Measurements from ENCODE around the gene ADD3. TPM values are rescaled to one million over a fixed set of nuclear protein-coding genes. Genes with fewer than 3 reads are reported as not detected.

Gene ADD3
- total and polyA plus RNA-seq, 2 of the 13 experiments (the other 11 are each of a cell fraction or from before 2014, with no cell fraction given): 44.7 to 57.5 TPM

DNA sequence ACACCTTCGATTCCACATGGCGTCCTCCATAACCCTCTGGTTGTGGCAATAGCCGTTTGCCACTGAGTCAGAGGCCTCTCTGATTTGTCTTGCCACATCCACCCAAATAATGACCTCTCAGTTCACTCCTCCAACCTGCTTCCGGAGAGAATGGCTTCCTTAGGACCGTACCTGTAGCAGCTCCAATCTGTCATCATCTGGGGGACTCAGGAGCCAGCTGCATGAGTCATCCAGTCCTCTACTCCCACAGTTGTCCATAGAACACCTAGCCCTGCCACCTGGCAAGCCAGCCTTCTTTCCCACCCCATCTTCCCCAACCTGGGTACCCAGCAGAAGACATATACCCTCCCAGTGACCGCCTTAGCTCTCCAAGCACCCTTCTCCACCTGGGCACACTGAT is 135.2 kb downstream of the ADD3 start (continued):
- TF ChIP-seq, protein P1, sequence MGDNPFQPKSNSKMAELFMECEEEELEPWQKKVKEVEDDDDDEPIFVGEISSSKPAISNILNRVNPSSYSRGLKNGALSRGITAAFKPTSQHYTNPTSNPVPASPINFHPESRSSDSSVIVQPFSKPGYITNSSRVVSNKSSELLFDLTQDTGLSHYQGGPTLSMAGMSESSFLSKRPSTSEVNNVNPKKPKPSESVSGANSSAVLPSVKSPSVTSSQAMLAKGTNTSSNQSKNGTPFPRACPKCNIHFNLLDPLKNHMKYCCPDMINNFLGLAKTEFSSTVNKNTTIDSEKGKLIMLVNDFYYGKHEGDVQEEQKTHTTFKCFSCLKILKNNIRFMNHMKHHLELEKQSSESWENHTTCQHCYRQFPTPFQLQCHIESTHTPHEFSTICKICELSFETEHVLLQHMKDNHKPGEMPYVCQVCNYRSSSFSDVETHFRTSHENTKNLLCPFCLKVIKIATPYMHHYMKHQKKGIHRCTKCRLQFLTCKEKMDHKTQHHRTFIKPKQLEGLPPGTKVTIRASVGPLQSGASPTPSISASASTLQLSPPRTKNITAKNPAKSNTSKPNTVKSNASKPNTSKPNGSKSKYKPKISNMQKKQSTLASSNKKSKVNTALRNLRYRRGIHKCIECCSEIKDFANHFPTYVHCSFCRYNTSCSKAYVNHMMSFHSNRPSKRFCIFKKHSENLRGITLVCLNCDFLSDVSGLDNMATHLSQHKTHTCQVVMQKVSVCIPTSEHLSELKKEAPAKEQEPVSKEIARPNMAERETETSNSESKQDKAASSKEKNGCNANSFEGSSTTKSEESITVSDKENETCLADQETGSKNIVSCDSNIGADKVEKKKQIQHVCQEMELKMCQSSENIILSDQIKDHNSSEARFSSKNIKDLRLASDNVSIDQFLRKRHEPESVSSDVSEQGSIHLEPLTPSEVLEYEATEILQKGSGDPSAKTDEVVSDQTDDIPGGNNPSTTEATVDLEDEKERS (CRISPR knock-in tag; IDR thresholded peaks at IDR 0.05): no peak
- no peak for TF ChIP-seq MXI1 (IDR thresholded peaks at IDR 0.05; ENCODE audit: borderline replicate concordance, low read depth, low read length)
- TF ChIP-seq FIP1L1 (IDR thresholded peaks at IDR 0.05; ENCODE audit: borderline replicate concordance, insufficient read depth, low read depth, low read length): no peak

DNA sequence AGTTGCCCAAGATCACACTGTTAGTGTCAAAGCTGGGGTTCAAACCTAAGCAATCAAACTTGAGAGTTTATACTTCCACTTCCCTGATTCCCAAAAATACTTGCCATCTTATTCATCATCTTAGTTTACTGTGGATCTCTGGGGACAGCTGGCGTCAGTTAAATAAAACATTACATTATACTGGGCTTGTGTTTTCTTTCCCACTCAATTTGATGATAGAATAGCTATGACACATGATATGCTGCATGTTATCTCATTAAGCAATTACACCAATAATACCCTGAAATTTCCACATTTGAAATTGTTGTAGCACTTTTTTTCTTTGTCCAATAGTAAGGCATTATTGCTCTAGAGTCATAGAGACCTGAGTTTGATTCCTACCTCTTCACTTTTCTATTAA is 136.7 kb downstream of the ADD3 start:
- no peak for DNase-seq (ENCODE audit: low spot score)
- Histone ChIP-seq H3K4me1 (ENCODE audit: insufficient read depth, low read length) (peaks cover 12% of the 10 kb centered on the region), H3K36me3 (replicated peaks in 1 of 2; ENCODE audit: control insufficient read depth in 1 of 2, insufficient read depth in 2 of 2, low read length in 2 of 2) (no peaks in the 10 kb centered on the region), H3K9me3 (ENCODE audit: low read length) (no peaks in the 10 kb centered on the region), H4K20me1 (ENCODE audit: insufficient read depth, low read length) (no peaks in the 10 kb centered on the region), H3K27ac (ENCODE audit: extremely low read length, insufficient read depth, low read length) (no peak overlapping the region), H2AFZ (ENCODE audit: low read length) (no peak overlapping the region), H3K27me3 (ENCODE audit: control insufficient read depth in 1 of 2, insufficient read depth in 2 of 2, low read length in 2 of 2) (peaks cover 0 to 15% of the 10 kb centered on the region in 2 experiments; a peak in 2 of 5 replicates), H3K9ac (ENCODE audit: insufficient read depth, low read depth, low read length) (no peak overlapping the region), H3K4me2 (ENCODE audit: low read depth, low read length) (no peak overlapping the region), H3K4me3 (replicated peaks in 1 of 3; ENCODE audit: insufficient read depth in 1 of 3, low read depth in 2 of 3, low read length in 3 of 3) (no peak overlapping the region), H3K79me2 (ENCODE audit: insufficient read depth, low read length) (no peaks in the 10 kb centered on the region)
- FAIRE-seq: no peak
- BruUV-seq (replicated peaks): no TSS peak
- TF ChIP-seq SATB2 (CRISPR knock-in tag; IDR thresholded peaks at IDR 0.05) (no peak), ZNF124 (CRISPR knock-in tag; IDR thresholded peaks at IDR 0.05) (no peak), ZNF747 (CRISPR knock-in tag; IDR thresholded peaks at IDR 0.05; ENCODE audit: borderline replicate concordance) (no peak), NPAS2 (CRISPR knock-in tag; IDR thresholded peaks at IDR 0.05; ENCODE audit: borderline replicate concordance) (no peak), THYN1 (CRISPR knock-in tag; IDR thresholded peaks at IDR 0.05; ENCODE audit: borderline replicate concordance, low read depth) (no peak)
- TF ChIP-seq, protein P2, sequence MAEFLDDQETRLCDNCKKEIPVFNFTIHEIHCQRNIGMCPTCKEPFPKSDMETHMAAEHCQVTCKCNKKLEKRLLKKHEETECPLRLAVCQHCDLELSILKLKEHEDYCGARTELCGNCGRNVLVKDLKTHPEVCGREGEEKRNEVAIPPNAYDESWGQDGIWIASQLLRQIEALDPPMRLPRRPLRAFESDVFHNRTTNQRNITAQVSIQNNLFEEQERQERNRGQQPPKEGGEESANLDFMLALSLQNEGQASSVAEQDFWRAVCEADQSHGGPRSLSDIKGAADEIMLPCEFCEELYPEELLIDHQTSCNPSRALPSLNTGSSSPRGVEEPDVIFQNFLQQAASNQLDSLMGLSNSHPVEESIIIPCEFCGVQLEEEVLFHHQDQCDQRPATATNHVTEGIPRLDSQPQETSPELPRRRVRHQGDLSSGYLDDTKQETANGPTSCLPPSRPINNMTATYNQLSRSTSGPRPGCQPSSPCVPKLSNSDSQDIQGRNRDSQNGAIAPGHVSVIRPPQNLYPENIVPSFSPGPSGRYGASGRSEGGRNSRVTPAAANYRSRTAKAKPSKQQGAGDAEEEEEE (CRISPR knock-in tag; IDR thresholded peaks at IDR 0.05; ENCODE audit: borderline replicate concordance): no peak
- TF ChIP-seq, protein P3, sequence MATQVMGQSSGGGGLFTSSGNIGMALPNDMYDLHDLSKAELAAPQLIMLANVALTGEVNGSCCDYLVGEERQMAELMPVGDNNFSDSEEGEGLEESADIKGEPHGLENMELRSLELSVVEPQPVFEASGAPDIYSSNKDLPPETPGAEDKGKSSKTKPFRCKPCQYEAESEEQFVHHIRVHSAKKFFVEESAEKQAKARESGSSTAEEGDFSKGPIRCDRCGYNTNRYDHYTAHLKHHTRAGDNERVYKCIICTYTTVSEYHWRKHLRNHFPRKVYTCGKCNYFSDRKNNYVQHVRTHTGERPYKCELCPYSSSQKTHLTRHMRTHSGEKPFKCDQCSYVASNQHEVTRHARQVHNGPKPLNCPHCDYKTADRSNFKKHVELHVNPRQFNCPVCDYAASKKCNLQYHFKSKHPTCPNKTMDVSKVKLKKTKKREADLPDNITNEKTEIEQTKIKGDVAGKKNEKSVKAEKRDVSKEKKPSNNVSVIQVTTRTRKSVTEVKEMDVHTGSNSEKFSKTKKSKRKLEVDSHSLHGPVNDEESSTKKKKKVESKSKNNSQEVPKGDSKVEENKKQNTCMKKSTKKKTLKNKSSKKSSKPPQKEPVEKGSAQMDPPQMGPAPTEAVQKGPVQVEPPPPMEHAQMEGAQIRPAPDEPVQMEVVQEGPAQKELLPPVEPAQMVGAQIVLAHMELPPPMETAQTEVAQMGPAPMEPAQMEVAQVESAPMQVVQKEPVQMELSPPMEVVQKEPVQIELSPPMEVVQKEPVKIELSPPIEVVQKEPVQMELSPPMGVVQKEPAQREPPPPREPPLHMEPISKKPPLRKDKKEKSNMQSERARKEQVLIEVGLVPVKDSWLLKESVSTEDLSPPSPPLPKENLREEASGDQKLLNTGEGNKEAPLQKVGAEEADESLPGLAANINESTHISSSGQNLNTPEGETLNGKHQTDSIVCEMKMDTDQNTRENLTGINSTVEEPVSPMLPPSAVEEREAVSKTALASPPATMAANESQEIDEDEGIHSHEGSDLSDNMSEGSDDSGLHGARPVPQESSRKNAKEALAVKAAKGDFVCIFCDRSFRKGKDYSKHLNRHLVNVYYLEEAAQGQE (IDR thresholded peaks at IDR 0.05; ENCODE audit: borderline replicate concordance in 1 of 2, low read depth in 1 of 2, low read length in 2 of 2): no peak
- TF ChIP-seq, protein P4, sequence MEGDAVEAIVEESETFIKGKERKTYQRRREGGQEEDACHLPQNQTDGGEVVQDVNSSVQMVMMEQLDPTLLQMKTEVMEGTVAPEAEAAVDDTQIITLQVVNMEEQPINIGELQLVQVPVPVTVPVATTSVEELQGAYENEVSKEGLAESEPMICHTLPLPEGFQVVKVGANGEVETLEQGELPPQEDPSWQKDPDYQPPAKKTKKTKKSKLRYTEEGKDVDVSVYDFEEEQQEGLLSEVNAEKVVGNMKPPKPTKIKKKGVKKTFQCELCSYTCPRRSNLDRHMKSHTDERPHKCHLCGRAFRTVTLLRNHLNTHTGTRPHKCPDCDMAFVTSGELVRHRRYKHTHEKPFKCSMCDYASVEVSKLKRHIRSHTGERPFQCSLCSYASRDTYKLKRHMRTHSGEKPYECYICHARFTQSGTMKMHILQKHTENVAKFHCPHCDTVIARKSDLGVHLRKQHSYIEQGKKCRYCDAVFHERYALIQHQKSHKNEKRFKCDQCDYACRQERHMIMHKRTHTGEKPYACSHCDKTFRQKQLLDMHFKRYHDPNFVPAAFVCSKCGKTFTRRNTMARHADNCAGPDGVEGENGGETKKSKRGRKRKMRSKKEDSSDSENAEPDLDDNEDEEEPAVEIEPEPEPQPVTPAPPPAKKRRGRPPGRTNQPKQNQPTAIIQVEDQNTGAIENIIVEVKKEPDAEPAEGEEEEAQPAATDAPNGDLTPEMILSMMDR (CRISPR knock-in tag; IDR thresholded peaks at IDR 0.05): no peak
- CTCF ChIA-PET (ENCODE audit: low intra/inter-chr PET ratio, low total read pairs): no interaction called here
- intact Hi-C loops (cut with micrococcal nuclease; ENCODE audit: unreplicated experiment) (no loop called here), in situ Hi-C loops (cut with HindIII; ENCODE audit: extremely low pct_ligation_motif_present, low pct_unique_long_range_greater_than_20kb) (no loop called here)
- POLR2A ChIA-PET: no interaction called here
- ATAC-seq: no peak
- 74% methylated on average over 1 of the region's 1 CpG for WGBS (ENCODE audit: low lambda C conversion rate)

Measured in HepG2 (cell line).